ENCODE data around the gene UMODL1.

Gene UMODL1

DNA sequence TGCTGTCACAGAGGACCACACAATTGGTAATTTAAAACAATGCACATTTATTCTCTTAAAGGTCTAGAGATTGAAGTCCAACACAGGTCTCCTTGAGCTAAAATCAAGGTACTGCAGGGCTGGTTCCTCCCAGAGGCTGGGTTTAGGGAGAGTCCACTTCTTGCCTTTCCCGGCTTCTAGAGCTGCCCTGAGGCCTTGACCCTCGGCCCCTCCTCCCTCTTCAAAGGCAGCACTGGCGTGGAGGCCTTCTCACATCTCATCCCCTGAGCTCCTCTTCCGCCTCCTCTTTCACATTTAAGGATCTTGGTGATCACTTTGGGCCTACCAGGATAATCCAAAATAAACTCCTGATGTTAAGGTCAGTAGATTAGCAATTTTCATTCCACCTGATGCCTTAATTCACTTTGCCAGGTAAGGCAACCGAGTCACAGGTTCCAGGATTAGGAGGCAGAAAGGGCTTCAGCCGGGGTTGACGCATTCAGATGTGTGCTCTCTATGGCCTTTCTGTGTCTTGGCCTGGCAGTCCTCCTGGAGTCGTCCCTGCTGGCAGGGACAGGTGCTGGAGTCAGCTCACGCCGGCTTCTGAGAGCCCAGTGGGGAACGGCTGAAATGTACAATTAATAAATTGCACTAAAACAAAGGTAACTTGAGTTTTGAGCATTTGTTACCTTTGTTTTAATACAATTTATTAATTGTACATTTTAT lies 86.6 kb downstream of the UMODL1 start:
- Histone ChIP-seq H3K27me3 (ENCODE audit: insufficient read depth, low read length) (no peaks in the 10 kb centered on the region), H3K4me1 (ENCODE audit: insufficient read depth, low read length) (no peaks in the 10 kb centered on the region), H3K9me3 (ENCODE audit: low read length) (no peaks in the 10 kb centered on the region), H3K4me3 (ENCODE audit: low read length) (no peak overlapping the region), H2AFZ (ENCODE audit: low read depth, low read length) (no peak overlapping the region), H3K36me3 (ENCODE audit: insufficient read depth, low read length) (no peaks in the 10 kb centered on the region)

- Histone ChIP-seq H3K4me1 (ENCODE audit: insufficient read depth, low read length) (no peaks in the 10 kb centered on the region), H3K36me3 (ENCODE audit: insufficient read depth, low read length) (no peaks in the 10 kb centered on the region), H3K4me3 (ENCODE audit: low read length) (no peak overlapping the region), H2AFZ (ENCODE audit: low read depth, low read length) (no peak overlapping the region), H3K9me3 (ENCODE audit: low read length) (no peaks in the 10 kb centered on the region), H3K27me3 (ENCODE audit: insufficient read depth, low read length) (no peaks in the 10 kb centered on the region)
These were observed 87.7 kb downstream of the UMODL1 start for GRCh38 chr21:42158846-42159245.

GRCh38 chr21:42159560-42160110 lies 88.5 kb downstream of the UMODL1 start:
- Histone ChIP-seq H3K36me3 (ENCODE audit: insufficient read depth, low read length) (no peaks in the 10 kb centered on the region), H3K9me3 (ENCODE audit: low read length) (no peaks in the 10 kb centered on the region), H3K27me3 (ENCODE audit: insufficient read depth, low read length) (no peaks in the 10 kb centered on the region), H3K4me3 (ENCODE audit: low read length) (no peak overlapping the region), H2AFZ (ENCODE audit: low read depth, low read length) (no peak overlapping the region), H3K4me1 (ENCODE audit: insufficient read depth, low read length) (no peaks in the 10 kb centered on the region)

DNA sequence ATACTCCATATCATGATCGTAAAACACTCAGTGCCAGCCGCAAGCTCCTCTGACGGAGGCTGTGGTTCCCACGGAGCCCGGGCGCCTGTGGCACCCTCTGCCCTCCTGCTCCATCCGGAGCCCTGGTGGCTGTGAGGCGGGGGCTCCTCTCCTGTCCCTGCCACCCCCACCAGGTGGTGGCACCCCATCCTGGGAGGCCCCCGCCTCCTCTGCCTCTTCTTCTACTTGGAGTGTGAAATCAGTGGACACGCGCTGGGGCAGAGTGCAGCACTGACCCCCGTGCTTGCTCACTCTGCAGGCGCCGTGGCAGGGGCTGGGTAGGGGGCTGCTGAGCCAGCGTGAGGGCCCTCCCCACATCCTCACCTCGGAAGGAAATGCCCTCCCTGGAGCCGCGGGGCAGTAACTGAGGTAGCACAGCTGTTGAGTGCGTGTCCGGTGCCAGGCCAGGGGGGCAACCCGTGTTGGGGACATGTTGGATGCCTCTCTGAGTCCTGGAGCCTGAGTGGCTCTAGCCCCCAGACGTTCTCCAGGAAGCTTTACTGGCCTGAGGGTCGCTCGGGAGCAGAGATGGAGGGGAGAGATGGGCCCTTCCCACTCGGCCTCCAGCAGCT lies 89.1 kb downstream of the UMODL1 start:
- Histone ChIP-seq H3K4me1 (ENCODE audit: insufficient read depth, low read length) (no peaks in the 10 kb centered on the region), H3K36me3 (ENCODE audit: insufficient read depth, low read length) (no peaks in the 10 kb centered on the region), H3K9me3 (ENCODE audit: low read length) (no peaks in the 10 kb centered on the region), H2AFZ (ENCODE audit: low read depth, low read length) (no peak overlapping the region), H3K4me3 (ENCODE audit: low read length) (no peak overlapping the region), H3K27me3 (ENCODE audit: insufficient read depth, low read length) (no peaks in the 10 kb centered on the region)

- Histone ChIP-seq H3K4me1 (ENCODE audit: insufficient read depth, low read length) (no peaks in the 10 kb centered on the region), H3K4me3 (ENCODE audit: low read length) (no peak overlapping the region), H3K27me3 (ENCODE audit: insufficient read depth, low read length) (no peaks in the 10 kb centered on the region), H3K9me3 (ENCODE audit: low read length) (no peaks in the 10 kb centered on the region), H3K36me3 (ENCODE audit: insufficient read depth, low read length) (no peaks in the 10 kb centered on the region), H2AFZ (ENCODE audit: low read depth, low read length) (no peak overlapping the region)
These were observed 89.6 kb downstream of the UMODL1 start for GRCh38 chr21:42160765-42161164.

DNA sequence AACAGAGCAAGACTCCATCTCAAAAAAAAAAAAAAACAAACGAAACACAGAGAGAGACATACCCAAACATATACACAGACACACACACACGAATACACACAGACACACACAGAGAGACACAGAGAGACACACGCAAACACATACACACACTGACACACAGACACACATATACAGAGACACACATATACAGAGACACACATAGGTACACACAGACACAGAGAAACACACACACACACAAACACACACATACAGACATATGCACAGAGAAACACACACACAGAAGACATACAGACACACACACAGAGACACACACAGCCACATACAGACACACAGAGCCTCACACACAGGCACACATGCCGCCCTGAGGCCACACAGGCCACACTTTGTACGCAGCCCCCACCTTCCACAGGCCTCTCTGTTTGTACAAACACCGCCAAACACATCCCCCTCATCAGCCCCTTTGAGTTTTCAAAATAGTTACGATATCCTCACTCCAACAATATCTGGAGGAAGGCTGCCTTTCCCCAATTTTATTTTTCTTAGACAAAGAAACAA lies 90.4 kb downstream of the UMODL1 start:
- H3K4me1 ChIP-seq (ENCODE audit: insufficient read depth, low read length): no peaks in the 10 kb centered on the region
- no peaks in the 10 kb centered on the region for H3K36me3 ChIP-seq (ENCODE audit: insufficient read depth, low read length)

GRCh38 chr21:42161956-42162681 lies 91.0 kb downstream of the UMODL1 start:
- no peaks in the 10 kb centered on the region for H3K27me3 ChIP-seq (ENCODE audit: insufficient read depth, low read length)
- H3K4me3 ChIP-seq (ENCODE audit: low read length): no peak overlapping the region
- H3K9me3 ChIP-seq (ENCODE audit: low read length): no peaks in the 10 kb centered on the region
- H3K4me1 ChIP-seq (ENCODE audit: insufficient read depth, low read length): no peaks in the 10 kb centered on the region
- H2AFZ ChIP-seq (ENCODE audit: low read depth, low read length): no peak overlapping the region
- H3K36me3 ChIP-seq (ENCODE audit: insufficient read depth, low read length): no peaks in the 10 kb centered on the region

More for the DNA sequence above, 90.4 kb downstream of the UMODL1 start:
- Histone ChIP-seq H3K4me3 (ENCODE audit: low read length) (no peak overlapping the region), H3K9me3 (ENCODE audit: low read length) (no peaks in the 10 kb centered on the region), H3K27me3 (ENCODE audit: insufficient read depth, low read length) (no peaks in the 10 kb centered on the region), H2AFZ (ENCODE audit: low read depth, low read length) (no peak overlapping the region)

GRCh38 chr21:42162831-42163510 lies 91.9 kb downstream of the UMODL1 start:
- no peaks in the 10 kb centered on the region for H3K9me3 ChIP-seq (ENCODE audit: low read length)
- no peak overlapping the region for H2AFZ ChIP-seq (ENCODE audit: low read depth, low read length)
- no peaks in the 10 kb centered on the region for H3K4me1 ChIP-seq (ENCODE audit: insufficient read depth, low read length)
- no peak overlapping the region for H3K4me3 ChIP-seq (ENCODE audit: low read length)
- no peaks in the 10 kb centered on the region for H3K27me3 ChIP-seq (ENCODE audit: insufficient read depth, low read length)
- no peaks in the 10 kb centered on the region for H3K36me3 ChIP-seq (ENCODE audit: insufficient read depth, low read length)

- Histone ChIP-seq H3K27me3 (ENCODE audit: insufficient read depth, low read length) (no peaks in the 10 kb centered on the region), H3K9me3 (ENCODE audit: low read length) (no peaks in the 10 kb centered on the region), H3K4me1 (ENCODE audit: insufficient read depth, low read length) (no peaks in the 10 kb centered on the region), H3K36me3 (ENCODE audit: insufficient read depth, low read length) (no peaks in the 10 kb centered on the region), H2AFZ (ENCODE audit: low read depth, low read length) (no peak overlapping the region), H3K4me3 (ENCODE audit: low read length) (no peak overlapping the region)
These were observed 92.4 kb downstream of the UMODL1 start for GRCh38 chr21:42163511-42163863.

GRCh38 chr21:42164064-42164789 lies 93.1 kb downstream of the UMODL1 start:
- Histone ChIP-seq H3K9me3 (ENCODE audit: low read length) (no peaks in the 10 kb centered on the region), H3K4me3 (ENCODE audit: low read length) (no peak overlapping the region), H2AFZ (ENCODE audit: low read depth, low read length) (no peak overlapping the region), H3K36me3 (ENCODE audit: insufficient read depth, low read length) (no peaks in the 10 kb centered on the region), H3K27me3 (ENCODE audit: insufficient read depth, low read length) (no peaks in the 10 kb centered on the region), H3K4me1 (ENCODE audit: insufficient read depth, low read length) (no peaks in the 10 kb centered on the region)

DNA sequence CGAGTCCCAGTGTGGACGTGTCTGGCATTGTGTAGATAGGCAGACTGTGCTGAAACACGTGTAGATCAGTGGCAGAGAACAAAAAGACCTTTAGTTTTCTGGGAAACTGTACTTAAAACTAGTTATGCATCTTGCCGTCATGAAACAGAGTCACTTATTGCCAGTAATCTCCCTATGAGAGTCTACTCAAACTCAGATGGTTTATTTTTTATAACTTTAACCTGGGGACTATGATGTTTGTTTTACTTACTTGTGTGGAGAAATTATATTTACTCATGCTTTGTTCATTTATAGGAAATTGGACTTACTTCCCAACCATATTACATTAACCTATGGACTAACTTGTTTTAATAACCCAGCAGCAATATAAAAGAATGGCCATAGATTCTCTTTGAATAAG lies 93.7 kb downstream of the UMODL1 start:
- Histone ChIP-seq H3K36me3 (ENCODE audit: insufficient read depth, low read length) (no peaks in the 10 kb centered on the region), H2AFZ (ENCODE audit: low read depth, low read length) (no peak overlapping the region), H3K27me3 (ENCODE audit: insufficient read depth, low read length) (no peaks in the 10 kb centered on the region), H3K4me1 (ENCODE audit: insufficient read depth, low read length) (no peaks in the 10 kb centered on the region), H3K9me3 (ENCODE audit: low read length) (no peaks in the 10 kb centered on the region), H3K4me3 (ENCODE audit: low read length) (no peak overlapping the region)

DNA sequence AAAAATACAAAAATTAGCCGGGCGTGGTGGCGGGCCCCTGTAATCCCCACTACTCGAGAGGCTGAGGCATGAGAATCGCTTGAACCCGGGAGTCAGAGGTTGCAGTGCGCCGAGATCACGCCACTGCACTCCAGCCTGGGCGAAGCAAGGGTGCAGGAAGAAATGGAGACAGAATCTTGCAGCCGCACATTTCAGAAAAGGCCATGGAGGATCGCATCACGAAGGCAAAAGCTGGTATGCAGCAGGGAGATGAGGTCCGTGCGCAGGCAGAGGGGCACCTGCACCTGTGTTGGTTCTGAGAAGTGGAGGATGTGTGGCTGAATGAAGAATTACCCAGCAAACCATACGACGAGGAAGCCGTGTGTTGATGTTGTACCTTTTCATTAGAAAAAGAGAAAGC lies 94.8 kb downstream of the UMODL1 start:
- no peaks in the 10 kb centered on the region for H3K9me3 ChIP-seq (ENCODE audit: low read length)
- no peak overlapping the region for H3K4me3 ChIP-seq (ENCODE audit: low read length)
- no peaks in the 10 kb centered on the region for H3K36me3 ChIP-seq (ENCODE audit: insufficient read depth, low read length)
- no peak overlapping the region for H2AFZ ChIP-seq (ENCODE audit: low read depth, low read length)
- H3K4me1 ChIP-seq (ENCODE audit: insufficient read depth, low read length): no peaks in the 10 kb centered on the region
- no peaks in the 10 kb centered on the region for H3K27me3 ChIP-seq (ENCODE audit: insufficient read depth, low read length)

Data from neuron (in vitro differentiated cells).